HG03280 (cell line): Measurements from ENCODE around the gene BLOC1S5.
"Not testable (repeated sequence)": the region's sequence is repeated elsewhere in the genome, so short reads cannot be mapped to it uniquely, and the experiment has no call there.

Source experiments
- ATAC-seq: cut with Tn5 transposase; IDR thresholded peaks from one replicate; pipeline ENCODE4 v1.9.1; 2021; ENCODE audit warnings: mild to moderate bottlenecking, moderate library complexity; ENCODE audit not compliant: unreplicated experiment

BLOC1S5 gene

GRCh38 chr6:8045769-8046168, 18.4 kb downstream of the BLOC1S5 start:
- ATAC-seq: not testable (repeated sequence)

GRCh38 chr6:8043221-8043620, 21.0 kb downstream of the BLOC1S5 start:
- ATAC-seq: no peak

GRCh38 chr6:8041913-8042583, 22.1 kb downstream of the BLOC1S5 start:
- no peak for ATAC-seq

GRCh38 chr6:8034107-8034506, 30.1 kb downstream of the BLOC1S5 start:
- not testable (repeated sequence) for ATAC-seq

- ATAC-seq: no peak
Observed at GRCh38 chr6:8030920-8031319, 33.3 kb downstream of the BLOC1S5 start.

- ATAC-seq: no peak
Observed at GRCh38 chr6:8029243-8029870, 34.8 kb downstream of the BLOC1S5 start.

- ATAC-seq: no peak
Observed at GRCh38 chr6:8027965-8028651, 36.1 kb downstream of the BLOC1S5 start.

GRCh38 chr6:8026800-8027199, 37.4 kb downstream of the BLOC1S5 start:
- ATAC-seq: no peak

GRCh38 chr6:8025191-8025590, 39.0 kb downstream of the BLOC1S5 start:
- ATAC-seq: no peak

GRCh38 chr6:8023638-8024037, 40.6 kb downstream of the BLOC1S5 start:
- ATAC-seq: no peak

GRCh38 chr6:8020083-8020482, 44.1 kb downstream of the BLOC1S5 start:
- ATAC-seq: no peak

- ATAC-seq: no peak
Observed at GRCh38 chr6:8017705-8018104, 46.5 kb downstream of the BLOC1S5 start.

GRCh38 chr6:8017276-8017701, 46.9 kb downstream of the BLOC1S5 start:
- peak; percentile 89 for ATAC-seq

- no peak for ATAC-seq
Observed at GRCh38 chr6:8014947-8015346, 49.2 kb downstream of the BLOC1S5 start.

GRCh38 chr6:8013763-8014162, 50.4 kb downstream of the BLOC1S5 start:
- no peak for ATAC-seq

GRCh38 chr6:8006208-8006607, 58.0 kb downstream of the BLOC1S5 start:
- ATAC-seq: no peak

- ATAC-seq: no peak
Observed at GRCh38 chr6:8005136-8005535, 59.1 kb downstream of the BLOC1S5 start.

GRCh38 chr6:8000636-8001035, 63.6 kb downstream of the BLOC1S5 start:
- ATAC-seq: no peak

GRCh38 chr6:8000188-8000596, 64.0 kb downstream of the BLOC1S5 start:
- no peak for ATAC-seq

- ATAC-seq: no peak
Observed at GRCh38 chr6:7999201-7999600, 65.0 kb downstream of the BLOC1S5 start.

- ATAC-seq: no peak
Observed at GRCh38 chr6:7998103-7998725, 66.0 kb downstream of the BLOC1S5 start.

GRCh38 chr6:7997286-7997685, 66.9 kb downstream of the BLOC1S5 start:
- no peak for ATAC-seq
